Activated naive CD8-positive, alpha-beta T cell treated with anti-CD3 and anti-CD28 coated beads, Interleukin-2, amount 50 U/mL, for 24 hours (primary cell): ENCODE results near the gene NHLRC3.
"Not testable (repeated sequence)": the region's sequence is repeated elsewhere in the genome, so short reads cannot be mapped to it uniquely, and the experiment has no call there.

Experiments used
- ATAC-seq: fragments of 150-1000 bp; cut with Tn5 transposase; one replicate; pipeline ENCODE4 v1.10.0; 2021
- DNase-seq: peaks from one replicate; pipeline ENCODE4 v3.0.0; 2021
- H3K27ac Mint-ChIP-seq: one replicate; pipeline ENCODE4 v1.8.0; 2021; ENCODE audit warnings: mild to moderate bottlenecking, mixed read lengths
- H3K27me3 Mint-ChIP-seq: one replicate; pipeline ENCODE4 v1.8.0; 2021; ENCODE audit warnings: mixed read lengths
- H3K36me3 Mint-ChIP-seq: one replicate; pipeline ENCODE4 v1.8.0; 2021; ENCODE audit warnings: low read depth, mixed read lengths
- H3K4me1 Mint-ChIP-seq: one replicate; pipeline ENCODE4 v1.8.0; 2021; ENCODE audit warnings: mixed read lengths
- H3K4me3 Mint-ChIP-seq: one replicate; pipeline ENCODE4 v1.8.0; 2021; ENCODE audit warnings: mild to moderate bottlenecking, moderate library complexity, mixed read lengths
- H3K9me3 Mint-ChIP-seq: one replicate; pipeline ENCODE4 v1.8.0; 2021; ENCODE audit warnings: mixed read lengths

The NHLRC3 gene

GRCh38 chr13:39037880-39038568, at the start of gene NHLRC3, which contains the start of gene PROSER1:
TSS of gene NHLRC3 (plus strand) at chr13:39038456. CDS start at chr13:39038640, 184 bp downstream.
TSS of gene PROSER1 (minus strand) at chr13:39038089. CDS start at chr13:39037242, 847 bp downstream.
- Mint-ChIP-seq H3K4me1 (peaks cover 53% of the 10 kb centered on the region), H3K9me3 (no peaks in the 10 kb centered on the region), H3K27ac (peak within 1 kb of the TSS; percentile 98), H3K36me3 (peaks cover 24% of the 10 kb centered on the region), H3K27me3 (no peaks in the 10 kb centered on the region), H3K4me3 (peak within 1 kb of the TSS; percentile 91)
- DNase-seq: peak; percentile 82
- peak; percentile 84 for ATAC-seq

- Mint-ChIP-seq H3K9me3 (no peaks in the 10 kb centered on the region), H3K36me3 (no peaks in the 10 kb centered on the region), H3K4me1 (peaks cover 2% of the 10 kb centered on the region), H3K27me3 (peaks cover 3% of the 10 kb centered on the region), H3K4me3 (no peak within 1 kb of the TSS), H3K27ac (no peak within 1 kb of the TSS)
- no peak for ATAC-seq
- DNase-seq: no peak
These were observed 47.6 kb upstream of the NHLRC3 start, which contains the start of gene STOML3 for GRCh38 chr13:38990693-38991092. TSS of gene STOML3 (minus strand) at chr13:38990831. CDS start at chr13:38990721, 110 bp downstream.

GRCh38 chr13:38993381-38993780, 44.9 kb upstream of the NHLRC3 start:
- H3K27me3 Mint-ChIP-seq: peaks cover 3% of the 10 kb centered on the region
- no peaks in the 10 kb centered on the region for H3K36me3 Mint-ChIP-seq
- H3K4me3 Mint-ChIP-seq: no peak overlapping the region
- ATAC-seq: no peak
- H3K9me3 Mint-ChIP-seq: no peaks in the 10 kb centered on the region
- H3K27ac Mint-ChIP-seq: no peak overlapping the region
- no peak for DNase-seq
- peaks cover 2% of the 10 kb centered on the region for H3K4me1 Mint-ChIP-seq

- Mint-ChIP-seq H3K27me3 (no peaks in the 10 kb centered on the region), H3K9me3 (no peaks in the 10 kb centered on the region), H3K36me3 (no peaks in the 10 kb centered on the region), H3K4me3 (no peak overlapping the region), H3K4me1 (peaks cover 2% of the 10 kb centered on the region), H3K27ac (no peak overlapping the region)
- no peak for DNase-seq
- peak; percentile 65 for ATAC-seq
These were observed 39.5 kb upstream of the NHLRC3 start for GRCh38 chr13:38998739-38999138.

GRCh38 chr13:39006371-39007111, 31.7 kb upstream of the NHLRC3 start:
- not testable (repeated sequence) for H3K4me3 Mint-ChIP-seq

GRCh38 chr13:39012608-39013007, 25.6 kb upstream of the NHLRC3 start:
- DNase-seq (no peak), ATAC-seq (no peak)
- H3K27me3 Mint-ChIP-seq: no peaks in the 10 kb centered on the region
- peaks cover 4% of the 10 kb centered on the region for H3K4me1 Mint-ChIP-seq
- no peak overlapping the region for H3K27ac Mint-ChIP-seq
- H3K36me3 Mint-ChIP-seq: peaks cover 71% of the 10 kb centered on the region
- no peak overlapping the region for H3K4me3 Mint-ChIP-seq
- no peaks in the 10 kb centered on the region for H3K9me3 Mint-ChIP-seq

More at GRCh38 chr13:39006371-39007111, 31.7 kb upstream of the NHLRC3 start:
- H3K27me3 Mint-ChIP-seq, ATAC-seq, H3K4me1 Mint-ChIP-seq, H3K27ac Mint-ChIP-seq, H3K9me3 Mint-ChIP-seq, DNase-seq: not testable (repeated sequence)
- H3K36me3 Mint-ChIP-seq: peaks cover 33% of the 10 kb centered on the region

GRCh38 chr13:39013462-39013861, 24.8 kb upstream of the NHLRC3 start:
- ATAC-seq: no peak
- H3K4me1 Mint-ChIP-seq: peaks cover 4% of the 10 kb centered on the region
- no peak overlapping the region for H3K4me3 Mint-ChIP-seq
- H3K27me3 Mint-ChIP-seq: no peaks in the 10 kb centered on the region
- H3K36me3 Mint-ChIP-seq: peaks cover 63% of the 10 kb centered on the region
- no peak overlapping the region for H3K27ac Mint-ChIP-seq
- H3K9me3 Mint-ChIP-seq: no peaks in the 10 kb centered on the region
- DNase-seq: no peak

GRCh38 chr13:39016087-39016486, 22.2 kb upstream of the NHLRC3 start:
- Mint-ChIP-seq H3K27me3 (no peaks in the 10 kb centered on the region), H3K9me3 (no peaks in the 10 kb centered on the region), H3K27ac (no peak overlapping the region), H3K4me3 (no peak overlapping the region), H3K36me3 (peaks cover 57% of the 10 kb centered on the region), H3K4me1 (peaks cover 4% of the 10 kb centered on the region)
- ATAC-seq (peak; percentile 78), DNase-seq (no peak)

GRCh38 chr13:39016787-39017186, 21.5 kb upstream of the NHLRC3 start:
- Mint-ChIP-seq H3K4me1 (peaks cover 4% of the 10 kb centered on the region), H3K27me3 (no peaks in the 10 kb centered on the region), H3K36me3 (peaks cover 58% of the 10 kb centered on the region), H3K4me3 (no peak overlapping the region), H3K27ac (no peak overlapping the region), H3K9me3 (no peaks in the 10 kb centered on the region)
- DNase-seq: no peak
- ATAC-seq: peak; percentile 79

GRCh38 chr13:39020853-39021462, 17.3 kb upstream of the NHLRC3 start:
- no peak overlapping the region for H3K4me3 Mint-ChIP-seq

GRCh38 chr13:39023316-39023715, 14.9 kb upstream of the NHLRC3 start:
- H3K4me1 Mint-ChIP-seq: peaks cover 2% of the 10 kb centered on the region
- H3K9me3 Mint-ChIP-seq: no peaks in the 10 kb centered on the region
- H3K27me3 Mint-ChIP-seq: no peaks in the 10 kb centered on the region
- no peak overlapping the region for H3K27ac Mint-ChIP-seq
- H3K36me3 Mint-ChIP-seq: peaks cover 65% of the 10 kb centered on the region
- DNase-seq (no peak), ATAC-seq (no peak)
- no peak overlapping the region for H3K4me3 Mint-ChIP-seq

More at GRCh38 chr13:39020853-39021462, 17.3 kb upstream of the NHLRC3 start:
- no peaks in the 10 kb centered on the region for H3K27me3 Mint-ChIP-seq
- peaks cover 6% of the 10 kb centered on the region for H3K4me1 Mint-ChIP-seq
- no peak overlapping the region for H3K27ac Mint-ChIP-seq
- no peak for ATAC-seq
- H3K9me3 Mint-ChIP-seq: no peaks in the 10 kb centered on the region
- no peak for DNase-seq
- peaks cover 55% of the 10 kb centered on the region for H3K36me3 Mint-ChIP-seq

GRCh38 chr13:39023761-39024160, 14.5 kb upstream of the NHLRC3 start:
- H3K27ac Mint-ChIP-seq: no peak overlapping the region
- H3K4me1 Mint-ChIP-seq: peaks cover 2% of the 10 kb centered on the region
- H3K4me3 Mint-ChIP-seq: no peak overlapping the region
- no peaks in the 10 kb centered on the region for H3K27me3 Mint-ChIP-seq
- DNase-seq (no peak), ATAC-seq (no peak)
- peaks cover 64% of the 10 kb centered on the region for H3K36me3 Mint-ChIP-seq
- H3K9me3 Mint-ChIP-seq: no peaks in the 10 kb centered on the region

GRCh38 chr13:39025433-39025839, 12.8 kb upstream of the NHLRC3 start:
- H3K4me3 Mint-ChIP-seq: no peak overlapping the region
- peaks cover 6% of the 10 kb centered on the region for H3K4me1 Mint-ChIP-seq
- peaks cover 64% of the 10 kb centered on the region for H3K36me3 Mint-ChIP-seq
- no peaks in the 10 kb centered on the region for H3K9me3 Mint-ChIP-seq
- H3K27me3 Mint-ChIP-seq: no peaks in the 10 kb centered on the region
- no peak overlapping the region for H3K27ac Mint-ChIP-seq
- DNase-seq (no peak), ATAC-seq (no peak)

GRCh38 chr13:39032150-39032549, 6.1 kb upstream of the NHLRC3 start:
- Mint-ChIP-seq H3K4me1 (peaks cover 28% of the 10 kb centered on the region), H3K4me3 (no peak overlapping the region), H3K27ac (no peak overlapping the region), H3K9me3 (no peaks in the 10 kb centered on the region), H3K36me3 (peaks cover 26% of the 10 kb centered on the region), H3K27me3 (no peaks in the 10 kb centered on the region)
- ATAC-seq: no peak
- DNase-seq: no peak
